Tibial nerve (tissue), 4 donors: Measurements from ENCODE around the gene MAML2. TPM values are rescaled to one million over a fixed set of nuclear protein-coding genes. Genes with fewer than 3 reads are reported as not detected.

ENCODE experiments used
- DNase-seq, 2 donors: peaks; one replicate each; pipeline ENCODE4 v3.0.0-alpha.2; 2019; ENCODE audit warnings: low spot score in 2 of 2
- H3K27ac ChIP-seq, 4 donors: fragments of 200-600 bp; sonication (generic) in 3 of 4; one replicate each; pipeline ENCODE4 v1.5.1; 2017 to 2019; ENCODE audit warnings: mild to moderate bottlenecking in 1 of 4
- H3K27me3 ChIP-seq, 2 donors: fragments of 200-600 bp; sonication (generic) in 1 of 2; one replicate each; pipeline versions ENCODE4 v1.5.1 to v1.6.0; 2017 to 2019
- H3K36me3 ChIP-seq, 3 donors: fragments of 200-600 bp; sonication (generic); one replicate each; pipeline ENCODE4 v1.5.1; 2018 to 2019
- H3K4me1 ChIP-seq, 4 donors: fragments of 200-600 bp; sonication (generic) in 3 of 4; one replicate each; pipeline ENCODE4 v1.5.1; 2017 to 2019
- H3K4me3 ChIP-seq, 4 donors: fragments of 200-600 bp; sonication (generic) in 3 of 4; one replicate each; pipeline ENCODE4 v1.5.1; 2017 to 2019; ENCODE audit warnings: mild to moderate bottlenecking in 1 of 4, moderate library complexity in 1 of 4
- H3K9me3 ChIP-seq, 4 donors: fragments of 200-600 bp; sonication (generic) in 3 of 4; one replicate each; pipeline ENCODE4 v1.5.1; 2017 to 2019
- CTCF ChIP-seq, 5 experiments: fragments of 200-600 bp in 3 of 5; fragments of 450-650 bp in 2 of 5; sonication (generic) in 3 of 5; IDR thresholded peaks; one replicate each; pipeline ENCODE4 v1.5.1; 2016 to 2019; ENCODE audit warnings: antibody characterized with exemption in 5 of 5, mild to moderate bottlenecking in 3 of 5, moderate library complexity in 2 of 5
- EP300 ChIP-seq, 2 donors: sonication (generic); formaldehyde crosslinking; IDR thresholded peaks; one replicate each; pipeline ENCODE4 v1.6.1; 2017; ENCODE audit warnings: antibody characterized with exemption in 2 of 2, mild to moderate bottlenecking in 1 of 2
- POLR2A ChIP-seq, 2 donors: fragments of 450-650 bp; IDR thresholded peaks; one replicate each; pipeline ENCODE4 v1.6.1; 2017; ENCODE audit warnings: antibody characterized with exemption in 2 of 2, mild to moderate bottlenecking in 2 of 2, moderate library complexity in 2 of 2
- WGBS, 2 donors: methylation state at CpG; one replicate each; pipeline ENCODE4 v1.1.5; 2018; 5-methylcytosine and 5-hydroxymethylcytosine counted together
- total RNA-seq, 4 donors: library from RNA; depleted of rRNA; stranded (reverse); fragments of >200 nt; gene quantifications; one replicate each; pipeline ENCODE4 v1.1.0, GENCODE V29; 2016

The MAML2 gene
- total RNA-seq, 4 donors from 2014 or later: 20.5 to 38.4 (median 27.9) TPM

- DNase-seq: no peak
- TF ChIP-seq EP300 (IDR thresholded peaks at IDR 0.05): no peak
- Histone ChIP-seq H3K4me3 (no peak overlapping the region), H3K9me3 (no peaks in the 10 kb centered on the region), H3K27ac (no peak overlapping the region), H3K4me1 (peaks cover 0 to 31% (median 12%) of the 10 kb centered on the region in 4 donors), H3K27me3 (no peaks in the 10 kb centered on the region), H3K36me3 (no peaks in the 10 kb centered on the region)
- 78 to 85% methylated on average over 2 of the region's 2 CpGs for WGBS, 2 donors
Observed at GRCh38 chr11:96282625-96283220, 60.3 kb downstream of the MAML2 start.

GRCh38 chr11:96280444-96280843, 62.6 kb downstream of the MAML2 start:
- WGBS, 2 donors: 94 to 100% methylated on average over 1 of the region's 1 CpG
- H3K27me3 ChIP-seq: no peaks in the 10 kb centered on the region
- no peak overlapping the region for H3K27ac ChIP-seq

DNA sequence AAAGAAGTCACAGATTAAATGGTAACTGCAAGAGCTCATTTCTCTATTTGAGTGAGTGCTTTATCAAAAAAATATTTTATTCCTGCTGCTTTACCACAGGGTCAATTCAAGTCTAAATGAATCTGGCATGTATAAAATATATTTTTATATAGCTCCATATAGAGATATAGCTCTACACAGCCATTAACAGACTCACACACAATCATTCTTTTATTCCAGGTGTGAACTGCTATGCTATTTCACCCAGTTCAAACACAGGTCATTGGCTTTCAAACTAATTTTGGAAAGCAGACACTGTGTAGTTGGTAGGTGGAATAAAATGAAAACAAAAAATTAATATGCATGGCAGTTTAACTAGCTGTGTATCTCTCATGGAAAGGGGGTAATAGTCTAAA, 63.1 kb downstream of the MAML2 start:
- Histone ChIP-seq H3K27ac (no peak overlapping the region), H3K27me3 (no peaks in the 10 kb centered on the region), H3K4me1 (peaks cover 0 to 34% (median 12%) of the 10 kb centered on the region in 4 donors), H3K9me3 (no peaks in the 10 kb centered on the region), H3K4me3 (no peak overlapping the region), H3K36me3 (no peaks in the 10 kb centered on the region)
- no peak for DNase-seq
- TF ChIP-seq CTCF (IDR thresholded peaks at IDR 0.05): no peak
- no peak for TF ChIP-seq EP300 (IDR thresholded peaks at IDR 0.05)
- no peak for TF ChIP-seq POLR2A (IDR thresholded peaks at IDR 0.05)

More at GRCh38 chr11:96280444-96280843, 62.6 kb downstream of the MAML2 start:
- Histone ChIP-seq H3K4me1 (peaks cover 0 to 32% (median 12%) of the 10 kb centered on the region in 4 donors), H3K9me3 (no peaks in the 10 kb centered on the region), H3K4me3 (no peak overlapping the region), H3K36me3 (no peaks in the 10 kb centered on the region)
- no peak for DNase-seq
- TF ChIP-seq POLR2A (IDR thresholded peaks at IDR 0.05): no peak
- no peak for TF ChIP-seq CTCF (IDR thresholded peaks at IDR 0.05)

- no peak overlapping the region for H3K27ac ChIP-seq
- WGBS, 2 donors: 52 to 55% methylated on average over 3 of the region's 3 CpGs
- H3K9me3 ChIP-seq: no peaks in the 10 kb centered on the region
- peaks cover 0 to 34% (median 12%) of the 10 kb centered on the region in 4 donors for H3K4me1 ChIP-seq
- TF ChIP-seq EP300 (IDR thresholded peaks at IDR 0.05) (no peak), POLR2A (IDR thresholded peaks at IDR 0.05) (no peak), CTCF (IDR thresholded peaks at IDR 0.05) (no peak)
- DNase-seq: no peak
- H3K36me3 ChIP-seq: no peaks in the 10 kb centered on the region
- H3K4me3 ChIP-seq: no peak overlapping the region
- no peaks in the 10 kb centered on the region for H3K27me3 ChIP-seq
Observed at GRCh38 chr11:96279018-96279895, 63.7 kb downstream of the MAML2 start.

GRCh38 chr11:96278039-96278897, 64.7 kb downstream of the MAML2 start:
- H3K9me3 ChIP-seq: no peaks in the 10 kb centered on the region
- H3K36me3 ChIP-seq: no peaks in the 10 kb centered on the region
- H3K4me3 ChIP-seq: no peak overlapping the region
- no peak for DNase-seq
- TF ChIP-seq CTCF (IDR thresholded peaks at IDR 0.05) (no peak), EP300 (IDR thresholded peaks at IDR 0.05) (no peak), POLR2A (IDR thresholded peaks at IDR 0.05) (no peak)
- WGBS, 2 donors: 59 to 67% methylated on average over 6 of the region's 6 CpGs
- H3K27me3 ChIP-seq: no peaks in the 10 kb centered on the region
- H3K27ac ChIP-seq: no peak overlapping the region
- H3K4me1 ChIP-seq: peaks cover 0 to 36% (median 12%) of the 10 kb centered on the region in 4 donors
